OCI-LY1 (cell line): ENCODE data around the gene IFT172.

Experiments used
- H2AFZ ChIP-seq: fragments of 200-600 bp; sonication (generic), shearing (Covaris generic); 2 replicates; pipeline ENCODE4 v1.6.0; 2014; ENCODE audit warnings: antibody characterized with exemption, mild to moderate bottlenecking, low read length
- H3F3A ChIP-seq: fragments of 200-600 bp; sonication (generic), shearing (Covaris generic); 2 replicates; pipeline ENCODE4 v1.6.0; 2014; ENCODE audit warnings: mild to moderate bottlenecking, antibody characterized with exemption, low read length, moderate library complexity; ENCODE audit not compliant: insufficient read depth
- H3K27ac ChIP-seq: fragments of 200-600 bp; sonication (generic); 2 replicates; pipeline ENCODE4 v1.5.1; 2014; ENCODE audit warnings: low read length, mixed run types, mild to moderate bottlenecking, low read depth; ENCODE audit not compliant: poor library complexity, severe bottlenecking
- H3K27me3 ChIP-seq: fragments of 200-600 bp; sonication (generic); 2 replicates; pipeline ENCODE4 v1.6.0; 2014; ENCODE audit warnings: antibody characterized with exemption, mild to moderate bottlenecking, low read length, moderate library complexity; ENCODE audit not compliant: insufficient read depth
- H3K36me3 ChIP-seq: fragments of 200-600 bp; sonication (generic); 2 replicates; pipeline ENCODE4 v1.6.1; 2014; ENCODE audit warnings: mild to moderate bottlenecking, antibody characterized with exemption, low read length, moderate library complexity, mixed read lengths; ENCODE audit not compliant: insufficient read depth
- H3K4me1 ChIP-seq: fragments of 200-600 bp; sonication (generic); 2 replicates; pipeline ENCODE4 v1.5.1; 2014; ENCODE audit warnings: mild to moderate bottlenecking, low read length, moderate library complexity; ENCODE audit not compliant: insufficient read depth, severe bottlenecking
- H3K4me2 ChIP-seq: fragments of 200-600 bp; sonication (generic), shearing (Covaris generic); 2 replicates; pipeline ENCODE4 v1.6.1; 2014; ENCODE audit warnings: low read length
- H3K4me3 ChIP-seq: fragments of 200-600 bp; sonication (generic); 2 replicates; pipeline ENCODE4 v1.5.1; 2014; ENCODE audit warnings: low read length, low read depth, mild to moderate bottlenecking, mixed read lengths; ENCODE audit not compliant: poor library complexity, severe bottlenecking
- H3K79me2 ChIP-seq: fragments of 200-600 bp; shearing (Covaris generic); 2 replicates; pipeline ENCODE4 v1.6.1; 2016; ENCODE audit warnings: mixed run types, low read length, mixed read lengths; ENCODE audit not compliant: insufficient read depth
- H3K9ac ChIP-seq: fragments of 200-600 bp; sonication (generic), shearing (Covaris generic); 2 replicates; pipeline ENCODE4 v1.6.1; 2014; ENCODE audit warnings: mild to moderate bottlenecking, low read length, mixed read lengths
- H3K9me2 ChIP-seq: fragments of 200-600 bp; sonication (generic), shearing (Covaris generic); 2 replicates; pipeline ENCODE4 v1.6.1; 2014; ENCODE audit warnings: low read depth, mild to moderate bottlenecking, low read length, mixed read lengths
- H3K9me3 ChIP-seq: fragments of 200-600 bp; shearing (Covaris generic); 2 replicates; pipeline ENCODE4 v1.6.1; 2014; ENCODE audit warnings: low read length, mixed read lengths
- H4K20me1 ChIP-seq: fragments of 200-600 bp; sonication (generic), shearing (Covaris generic); 2 replicates; pipeline ENCODE4 v1.6.0; 2016; ENCODE audit warnings: mild to moderate bottlenecking, low read length; ENCODE audit not compliant: insufficient read depth
- CTCF ChIP-seq: fragments of 200-600 bp; sonication (generic), shearing (Covaris generic); IDR thresholded peaks from 2 replicates; pipeline ENCODE4 v1.5.1; 2017; ENCODE audit warnings: mild to moderate bottlenecking, antibody characterized with exemption, low read length, moderate library complexity, mixed read lengths
- EZH2 ChIP-seq: fragments of 200-600 bp; sonication (generic), shearing (Covaris generic); IDR thresholded peaks from 2 replicates; pipeline ENCODE4 v1.8.0; 2017; ENCODE audit warnings: borderline replicate concordance, mixed run types, mild to moderate bottlenecking, antibody characterized with exemption, low read length, moderate library complexity, mixed read lengths

Gene IFT172

DNA sequence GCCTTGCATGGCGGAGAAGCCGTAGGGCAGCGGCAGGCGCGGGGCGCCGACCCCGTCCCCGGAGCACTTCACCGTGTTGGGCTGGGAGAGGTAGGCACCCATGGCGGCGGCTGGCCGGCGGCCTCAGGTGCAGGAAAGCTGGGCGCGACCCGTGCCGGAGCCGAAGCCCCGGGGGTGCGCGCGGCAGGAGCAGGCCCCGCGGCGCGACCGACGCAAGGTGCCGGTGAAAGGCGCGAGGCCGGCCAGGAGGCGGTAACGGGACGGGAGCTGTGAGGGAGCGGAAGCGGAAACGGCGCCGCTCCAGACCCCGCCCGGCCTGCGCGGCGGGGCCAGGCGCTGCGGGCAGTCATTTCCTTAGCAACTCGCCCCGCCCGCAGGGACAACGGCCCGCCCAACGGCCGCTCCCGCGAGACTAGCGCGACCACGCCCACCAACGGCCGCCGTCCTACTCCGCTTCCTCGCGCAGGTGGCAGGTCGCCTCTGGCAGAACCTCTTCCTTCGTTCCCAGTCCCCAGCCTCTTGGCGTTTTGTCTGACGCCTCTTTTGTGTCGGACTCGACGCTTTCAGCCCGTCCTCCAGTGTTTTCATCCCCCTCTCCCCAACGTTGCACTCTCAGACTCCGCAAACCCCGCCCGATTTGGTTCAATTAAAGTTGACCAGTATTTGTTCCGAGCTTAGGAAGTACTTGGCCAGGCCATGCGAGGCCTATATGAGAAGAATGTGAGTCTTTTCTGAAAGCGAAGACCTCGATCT, 80.0 kb downstream of the IFT172 start, which contains the start of gene PPM1G:
TSS of gene PPM1G (minus strand) at position 271 of the 753 bp plus-strand sequence. CDS start at position 102, 169 bp downstream.
- H3K27ac ChIP-seq, result peak within 1 kb of the TSS; percentile 75
- no peaks in the 10 kb centered on the region for H4K20me1 ChIP-seq
- no peaks in the 10 kb centered on the region for H3K27me3 ChIP-seq
- no peaks in the 10 kb centered on the region for H3K9me2 ChIP-seq
- peaks cover 27% of the 10 kb centered on the region for H3K36me3 ChIP-seq
- no peaks in the 10 kb centered on the region for H3F3A ChIP-seq
- H3K4me3 ChIP-seq, result peak within 1 kb of the TSS; percentile 100
- H3K79me2 ChIP-seq, result peaks cover 48% of the 10 kb centered on the region
- no peaks in the 10 kb centered on the region for H3K9me3 ChIP-seq
- no peak for TF ChIP-seq CTCF
- peak within 1 kb of the TSS; percentile 87 for H2AFZ ChIP-seq
- peaks cover 30% of the 10 kb centered on the region for H3K4me1 ChIP-seq
- H3K4me2 ChIP-seq, result peak within 1 kb of the TSS; percentile 89
- peak within 1 kb of the TSS; percentile 99 for H3K9ac ChIP-seq

DNA sequence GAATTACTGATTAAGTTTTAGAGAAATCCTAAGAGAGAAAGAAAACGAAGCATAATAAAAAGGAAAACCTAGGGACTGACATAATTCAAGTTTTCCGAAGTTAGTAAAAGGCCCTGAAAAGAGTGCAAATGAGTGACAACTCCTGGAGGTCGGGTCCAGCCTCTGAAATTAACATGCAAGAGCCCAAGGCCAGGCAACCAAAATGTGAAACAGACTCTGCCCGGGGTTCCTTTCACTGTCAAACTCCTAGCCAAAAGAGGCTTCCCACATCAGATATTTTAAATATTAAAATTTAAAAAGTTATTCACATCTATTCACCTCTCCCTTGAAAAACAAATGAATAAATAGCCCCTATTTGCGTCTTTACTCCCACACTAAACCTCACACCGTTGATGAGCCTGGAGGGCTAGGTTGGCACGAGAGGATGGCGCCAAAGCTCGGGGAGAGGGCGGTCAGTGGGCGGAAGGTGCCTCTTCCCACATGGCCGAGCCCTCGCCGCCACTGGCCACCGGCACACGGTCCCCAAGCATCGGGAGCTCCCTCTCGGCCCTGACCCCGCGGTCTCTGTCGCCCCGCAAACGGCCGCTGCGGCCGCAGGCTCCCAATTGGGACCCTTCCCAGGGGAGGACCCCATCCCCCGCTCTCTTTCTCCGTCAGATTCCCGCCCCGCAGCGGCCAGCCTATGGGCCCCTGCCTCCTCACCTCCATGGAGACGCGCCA, 80.8 kb downstream of the IFT172 start:
- Histone ChIP-seq H3K9ac (peak overlapping the region; percentile 99), H3K9me2 (no peaks in the 10 kb centered on the region), H3K4me2 (peak overlapping the region; percentile 89), H3K36me3 (peaks cover 33% of the 10 kb centered on the region), H3K27me3 (no peaks in the 10 kb centered on the region), H3K4me3 (peak overlapping the region; percentile 100), H3K4me1 (peaks cover 30% of the 10 kb centered on the region), H3K27ac (peak overlapping the region; percentile 40), H3F3A (no peaks in the 10 kb centered on the region), H3K9me3 (no peaks in the 10 kb centered on the region), H4K20me1 (no peaks in the 10 kb centered on the region), H2AFZ (no peak overlapping the region), H3K79me2 (peaks cover 55% of the 10 kb centered on the region)
- TF ChIP-seq EZH2, result no peak
- no peak for TF ChIP-seq CTCF

DNA sequence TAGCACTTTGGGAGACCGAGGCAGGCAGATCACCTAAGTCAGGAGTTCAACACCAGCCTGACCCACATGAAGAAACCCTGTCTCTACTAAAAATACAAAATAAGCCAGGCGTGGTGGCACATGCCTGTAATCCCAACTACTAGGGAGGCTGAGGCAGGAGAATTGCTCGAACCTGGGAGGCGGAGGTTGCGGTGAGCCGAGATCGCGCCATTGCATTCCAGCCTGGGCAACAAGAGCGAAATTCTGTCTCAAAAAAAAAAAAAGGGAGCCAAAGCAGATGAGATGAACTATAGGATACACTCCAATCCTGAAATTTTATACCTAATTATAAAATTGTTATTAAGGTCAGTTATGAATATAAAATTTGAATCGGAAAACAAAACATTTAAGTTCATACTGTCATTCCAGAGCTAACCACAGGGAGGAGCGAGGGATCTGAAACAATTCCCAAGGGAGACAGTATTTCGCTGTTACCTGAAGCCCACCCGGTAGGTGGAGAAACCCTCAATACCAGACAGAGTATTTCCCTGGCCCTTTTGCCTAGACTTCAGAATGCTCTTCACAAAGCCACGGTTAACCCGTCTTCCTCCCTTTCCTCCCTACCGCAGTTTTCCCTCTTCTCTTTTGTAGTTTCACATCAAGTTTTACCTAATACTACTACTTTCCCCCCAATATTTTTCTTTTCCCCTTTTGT, 81.6 kb downstream of the IFT172 start:
- H3K4me3 ChIP-seq, result peak overlapping the region; percentile 100
- H3K9me3 ChIP-seq, result no peaks in the 10 kb centered on the region
- peak overlapping the region; percentile 89 for H3K4me2 ChIP-seq
- H3K4me1 ChIP-seq, result peaks cover 30% of the 10 kb centered on the region
- no peak overlapping the region for H2AFZ ChIP-seq
- H3K9me2 ChIP-seq, result no peaks in the 10 kb centered on the region
- H3K36me3 ChIP-seq, result peaks cover 41% of the 10 kb centered on the region
- H3F3A ChIP-seq, result no peaks in the 10 kb centered on the region
- H3K27me3 ChIP-seq, result no peaks in the 10 kb centered on the region
- H3K27ac ChIP-seq, result no peak overlapping the region
- no peaks in the 10 kb centered on the region for H4K20me1 ChIP-seq
- peaks cover 63% of the 10 kb centered on the region for H3K79me2 ChIP-seq
- TF ChIP-seq CTCF (peak; percentile 37; the same call in 1 of the 2 replicates), EZH2 (no peak)
- H3K9ac ChIP-seq, result peak overlapping the region; percentile 99
